Kidney (tissue), 14 donors: ENCODE results near the gene MAML3. TPM values are rescaled to one million over a fixed set of nuclear protein-coding genes. Genes with fewer than 3 reads are reported as not detected.
A peak's percentile ranks its signal among the peaks of the same experiment; 100 is the strongest.

Source experiments
- DNase-seq, 5 donors: peaks; one replicate each; pipeline ENCODE4 v3.0.0-alpha.2; 2013 to 2020
- FAIRE-seq: peaks from 2 replicates; lab custom pipeline; 2012; peaks lifted over from hg19 to GRCh38; lab: Jason Lieb, UNC
- H3K27ac ChIP-seq, 2 donors: one replicate each; pipeline ENCODE4 v1.7.0; 2013; ENCODE audit warnings: low read depth in 2 of 2, low read length in 2 of 2, inconsistent platforms in 1 of 2
- H3K27me3 ChIP-seq: one replicate; pipeline ENCODE4 v1.7.1; 2013; ENCODE audit warnings: low read length, inconsistent platforms; ENCODE audit not compliant: control insufficient read depth, insufficient read depth
- H3K36me3 ChIP-seq, 3 donors: one replicate each; pipeline versions ENCODE4 v1.7.0 to v1.7.1; 2013; ENCODE audit warnings: low read length in 3 of 3, control low read depth in 1 of 3, inconsistent platforms in 1 of 3; ENCODE audit not compliant: insufficient read depth in 3 of 3, control insufficient read depth in 2 of 3
- H3K4me1 ChIP-seq, 3 donors: one replicate each; pipeline versions ENCODE4 v1.7.0 to v1.7.1; 2013; ENCODE audit warnings: low read length in 3 of 3, inconsistent platforms in 1 of 3, low read depth in 1 of 3; ENCODE audit not compliant: control insufficient read depth in 2 of 3, insufficient read depth in 2 of 3
- H3K4me3 ChIP-seq, 3 donors: one replicate each; pipeline versions ENCODE4 v1.7.0 to v1.8.1; 2013; ENCODE audit warnings: low read length in 3 of 3, control low read depth in 1 of 3, inconsistent platforms in 1 of 3
- H3K9ac ChIP-seq, 3 donors: one replicate each; pipeline versions ENCODE4 v1.7.0 to v1.7.1; 2013; ENCODE audit warnings: low read length in 3 of 3, control low read depth in 1 of 3, inconsistent platforms in 1 of 3
- H3K9me3 ChIP-seq, 3 donors: one replicate each; pipeline versions ENCODE4 v1.7.0 to v1.7.1; 2013; ENCODE audit warnings: low read length in 3 of 3, control low read depth in 1 of 3, inconsistent platforms in 1 of 3; ENCODE audit not compliant: control insufficient read depth in 2 of 3, insufficient read depth in 1 of 3
- intact Hi-C: fragments of 100-400 bp; cut with DNase I; formaldehyde crosslinking; loops from one replicate; pipeline ENCODE4 v1.11.1; 2022
- polyA plus RNA-seq: library from polyadenylated mRNA; stranded (reverse); fragments of 350-450 nt; fragmentation: Illumina TruSeq; extraction: RNeasy Lipid Tissue Mini Kit (QIAGEN cat#74804); gene quantifications from one replicate; pipeline ENCODE4 v1.2.3, GENCODE V29; 2014; ENCODE audit warnings: low read depth, low replicate concordance; ENCODE audit not compliant: insufficient read depth
- total RNA-seq: library from RNA; stranded (reverse); fragmentation: NEBNext Ultra II Directional; extraction: Animal tissue kit (Norgen Biotek cat#: 25700); gene quantifications from one replicate; pipeline ENCODE4 v1.2.1, GENCODE V29; 2021
- TF ChIP-seq, protein P1 (sequence below): IDR thresholded peaks from 3 replicates; pipeline ENCODE4 v1.5.1; 2012; ENCODE audit warnings: mild to moderate bottlenecking, moderate library complexity, borderline replicate concordance; ENCODE audit not compliant: insufficient read depth; ENCODE audit errors: extremely low read depth
- donor health status: control.
- donor health status: control.
- donor health status: control.
- donor health status: control.
- donor health status: control.
- donor health status: DM: yes; HTN: yes; CAD: no.
- donor health status: Normal renal cell carcinoma (clear cell type).

Gene MAML3
- total and polyA plus RNA-seq, 2 donors from 2014 or later, result 1.4 to 10.4 TPM

DNA sequence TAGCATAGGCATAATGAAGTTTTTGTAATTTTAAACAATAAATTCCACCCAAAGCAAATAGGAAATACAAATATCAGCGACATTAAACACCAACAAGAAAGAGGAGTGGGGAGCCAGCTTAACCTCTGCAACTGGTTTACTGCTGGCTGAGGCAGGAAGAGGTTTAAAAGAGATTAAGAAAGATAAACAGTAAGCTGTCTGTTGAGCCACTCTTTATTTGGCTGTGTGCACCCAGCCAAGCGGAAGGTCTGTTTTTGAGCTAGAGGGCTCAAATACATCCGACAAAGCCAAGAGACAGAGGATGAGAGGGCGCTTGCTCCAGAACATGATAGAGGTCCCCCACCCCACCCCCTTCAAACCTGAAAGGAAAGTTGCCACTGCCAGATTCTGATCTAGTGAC is 297.0 kb downstream of the MAML3 start:
- no peaks in the 10 kb centered on the region for H3K36me3 ChIP-seq
- H3K27me3 ChIP-seq, result no peaks in the 10 kb centered on the region
- no peak overlapping the region for H3K4me3 ChIP-seq
- H3K9ac ChIP-seq, result no peak overlapping the region
- TF ChIP-seq, protein P1, sequence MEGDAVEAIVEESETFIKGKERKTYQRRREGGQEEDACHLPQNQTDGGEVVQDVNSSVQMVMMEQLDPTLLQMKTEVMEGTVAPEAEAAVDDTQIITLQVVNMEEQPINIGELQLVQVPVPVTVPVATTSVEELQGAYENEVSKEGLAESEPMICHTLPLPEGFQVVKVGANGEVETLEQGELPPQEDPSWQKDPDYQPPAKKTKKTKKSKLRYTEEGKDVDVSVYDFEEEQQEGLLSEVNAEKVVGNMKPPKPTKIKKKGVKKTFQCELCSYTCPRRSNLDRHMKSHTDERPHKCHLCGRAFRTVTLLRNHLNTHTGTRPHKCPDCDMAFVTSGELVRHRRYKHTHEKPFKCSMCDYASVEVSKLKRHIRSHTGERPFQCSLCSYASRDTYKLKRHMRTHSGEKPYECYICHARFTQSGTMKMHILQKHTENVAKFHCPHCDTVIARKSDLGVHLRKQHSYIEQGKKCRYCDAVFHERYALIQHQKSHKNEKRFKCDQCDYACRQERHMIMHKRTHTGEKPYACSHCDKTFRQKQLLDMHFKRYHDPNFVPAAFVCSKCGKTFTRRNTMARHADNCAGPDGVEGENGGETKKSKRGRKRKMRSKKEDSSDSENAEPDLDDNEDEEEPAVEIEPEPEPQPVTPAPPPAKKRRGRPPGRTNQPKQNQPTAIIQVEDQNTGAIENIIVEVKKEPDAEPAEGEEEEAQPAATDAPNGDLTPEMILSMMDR, result no peak
- FAIRE-seq (no peak), DNase-seq (peak in 2 of 5 donors; percentile 37 to 68)
- H3K9me3 ChIP-seq, result no peaks in the 10 kb centered on the region
- H3K27ac ChIP-seq, result no peak overlapping the region
- peaks cover 0 to 2% (median 0%) of the 10 kb centered on the region in 3 donors for H3K4me1 ChIP-seq
- intact Hi-C loops, result no loop called here

DNA sequence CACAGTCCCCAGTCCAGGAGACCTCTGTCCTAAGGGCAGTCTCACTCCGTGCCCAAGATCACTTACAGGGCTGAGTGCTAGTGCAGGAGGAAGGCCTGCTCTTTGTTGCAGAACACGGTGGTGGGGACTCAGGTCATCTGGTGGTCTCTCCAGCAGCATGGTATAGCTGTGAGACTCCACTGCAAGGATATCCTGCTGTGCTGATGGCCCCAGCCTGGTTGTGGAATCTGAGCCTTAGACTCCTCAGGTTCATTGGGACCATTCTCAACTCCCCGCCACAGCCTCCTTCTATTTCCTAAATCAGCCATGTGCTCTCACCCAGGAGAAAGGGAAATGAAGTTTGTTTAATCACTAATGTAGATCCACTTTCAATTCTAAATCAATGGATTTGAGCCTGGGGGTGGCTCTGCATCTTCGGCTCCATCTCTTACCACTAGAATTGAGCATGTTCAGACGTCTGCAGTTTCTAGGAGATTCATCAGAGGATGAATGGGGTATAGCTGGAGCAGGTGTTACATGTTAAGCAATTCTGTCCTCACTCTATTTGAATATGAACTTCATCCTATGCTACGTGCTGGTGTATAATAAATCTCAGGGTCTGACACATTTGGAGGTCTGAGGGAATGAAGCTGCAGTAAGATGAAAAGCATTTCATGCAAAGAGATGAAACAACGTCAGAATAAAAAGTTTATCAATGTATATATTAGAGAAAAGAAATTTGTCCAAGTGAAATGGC is 299.1 kb downstream of the MAML3 start:
- no peaks in the 10 kb centered on the region for H3K27me3 ChIP-seq
- intact Hi-C loops, result no loop called here
- peaks cover 0 to 2% (median 0%) of the 10 kb centered on the region in 3 donors for H3K4me1 ChIP-seq
- H3K9ac ChIP-seq, result no peak overlapping the region
- FAIRE-seq (no peak), DNase-seq (no peak)
- H3K9me3 ChIP-seq, result no peaks in the 10 kb centered on the region
- TF ChIP-seq, protein P1, result no peak
- H3K36me3 ChIP-seq, result no peaks in the 10 kb centered on the region
- no peak overlapping the region for H3K4me3 ChIP-seq
- no peak overlapping the region for H3K27ac ChIP-seq

DNA sequence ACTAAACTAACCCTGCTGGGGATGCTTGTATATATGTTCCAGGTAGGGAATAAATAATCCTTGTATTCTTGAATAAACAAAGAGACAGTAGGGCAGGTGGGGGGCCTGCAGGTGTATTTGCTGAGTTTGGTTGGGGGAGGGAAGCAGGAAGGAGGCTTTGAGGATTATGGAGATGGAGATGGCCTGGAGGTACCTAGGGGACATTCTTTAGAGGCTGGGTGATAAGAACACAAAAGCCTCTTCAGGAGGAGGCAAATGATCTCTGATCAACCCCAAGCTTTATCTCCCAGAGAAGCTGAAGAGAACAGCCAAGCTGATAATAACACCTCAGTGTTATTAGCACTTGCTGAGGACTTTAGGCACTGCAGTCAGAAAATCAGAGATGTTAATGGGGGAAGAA is 300.7 kb downstream of the MAML3 start:
- no peak for FAIRE-seq
- intact Hi-C loops, result no loop called here

More for the DNA sequence above, 300.7 kb downstream of the MAML3 start:
- Histone ChIP-seq H3K4me1 (peaks cover 0 to 2% (median 0%) of the 10 kb centered on the region in 3 donors), H3K4me3 (no peak overlapping the region), H3K9me3 (no peaks in the 10 kb centered on the region), H3K27me3 (no peaks in the 10 kb centered on the region), H3K9ac (no peak overlapping the region), H3K36me3 (no peaks in the 10 kb centered on the region), H3K27ac (no peak overlapping the region)
- no peak for DNase-seq
- TF ChIP-seq, protein P1, result no peak
